ENCODE measurements around the gene SDF4. TPM values are rescaled to one million over a fixed set of nuclear protein-coding genes. Genes with fewer than 3 reads are reported as not detected.
A peak's percentile ranks its signal among the peaks of the same experiment; 100 is the strongest.

The SDF4 gene
- total RNA-seq, 8 experiments from 2014 or later: 53.9 to 202 (median 76.8) TPM

- no peak for ATAC-seq (replicated peaks in 6 of 8)
- H3K4me1 ChIP-seq (replicated peaks in 1 of 2): peaks cover 17 to 48% of the 10 kb centered on the region in 2 donors
- no peak overlapping the region for H3K27ac ChIP-seq
- H3K4me3 ChIP-seq: no peak overlapping the region
- in situ Hi-C loops (cut with MboI; ENCODE audit: low pct_unique_long_range_greater_than_20kb in 2 of 9, low sequenced_read_pairs in 9 of 9, unreplicated experiment in 9 of 9): loop anchor here in 1 of 9 experiments (25.0 kb wide), 1 partner anchor 93 kb away; the partner anchor contains the start of gene UBE2J2
- WGBS, 10 experiments: 67 to 80% methylated on average over 2 to 11 of the region's 32 CpGs; no CpG with 5 or more reads in 8 of the 10 experiments
Observed at GRCh38 chr1:1169429-1170214, 62.2 kb downstream of the SDF4 start.

- in situ Hi-C loops (cut with MboI; ENCODE audit: low pct_unique_long_range_greater_than_20kb in 2 of 9, low sequenced_read_pairs in 9 of 9, unreplicated experiment in 9 of 9): loop anchor here in 1 of 9 experiments (25.0 kb wide), 1 partner anchor 94 kb away; the partner anchor contains the start of gene UBE2J2
- no peak for ATAC-seq (replicated peaks in 6 of 8)
- WGBS, 10 experiments: 8 to 87% (median 61%) methylated on average over 2 to 14 of the region's 37 CpGs; no CpG with 5 or more reads in 6 of the 10 experiments
- no peak overlapping the region for H3K4me3 ChIP-seq
- no peak overlapping the region for H3K27ac ChIP-seq
- peaks cover 12 to 43% of the 10 kb centered on the region in 2 donors for H3K4me1 ChIP-seq (replicated peaks in 1 of 2)
Observed at GRCh38 chr1:1168451-1169411, 63.1 kb downstream of the SDF4 start.

GRCh38 chr1:1167841-1168450 lies 63.9 kb downstream of the SDF4 start:
- WGBS, 10 experiments: 70 to 100% (median 84%) methylated on average over 1 to 8 of the region's 36 CpGs; no CpG with 5 or more reads in 7 of the 10 experiments
- no peak overlapping the region for H3K4me3 ChIP-seq
- ATAC-seq (replicated peaks in 6 of 8): no peak
- in situ Hi-C loops (cut with MboI; ENCODE audit: low pct_unique_long_range_greater_than_20kb in 2 of 9, low sequenced_read_pairs in 9 of 9, unreplicated experiment in 9 of 9): loop anchor here in 1 of 9 experiments (25.0 kb wide), 1 partner anchor 94 kb away; the partner anchor contains the start of gene UBE2J2
- H3K27ac ChIP-seq: no peak overlapping the region
- peaks cover 9 to 35% of the 10 kb centered on the region in 2 donors for H3K4me1 ChIP-seq (replicated peaks in 1 of 2)

- 80 to 90% methylated on average over 2 to 4 of the region's 20 CpGs; no CpG with 5 or more reads in 8 of the 10 experiments for WGBS, 10 experiments
- ATAC-seq (replicated peaks in 6 of 8): peak in 2 of 8 experiments; percentile 22 to 23
- in situ Hi-C loops (cut with MboI; ENCODE audit: low pct_unique_long_range_greater_than_20kb in 2 of 9, low sequenced_read_pairs in 9 of 9, unreplicated experiment in 9 of 9): loop anchor here in 1 of 9 experiments (25.0 kb wide), 1 partner anchor 95 kb away; the partner anchor contains the start of gene UBE2J2
Observed at GRCh38 chr1:1167398-1167821, 64.4 kb downstream of the SDF4 start.

More at GRCh38 chr1:1167398-1167821, 64.4 kb downstream of the SDF4 start:
- H3K27ac ChIP-seq: no peak overlapping the region
- H3K4me1 ChIP-seq (replicated peaks in 1 of 2): peaks cover 9 to 34% of the 10 kb centered on the region in 2 donors
- no peak overlapping the region for H3K4me3 ChIP-seq

Other genes starting within 250 kb of the SDF4 start
- 1 to 10 TPM in 1 of 8 experiments, under 1 TPM in 6, not detected in 1; 0.05 to 1.7 (median 0.20) TPM for gene PERM1, start 249.9 kb downstream of the SDF4 start, total RNA-seq
- 100 to 1,000 TPM in 1 of 8 experiments, 10 to 100 TPM in 4, 1 to 10 TPM in 2, under 1 TPM in 1; 0.45 to 100 (median 43.1) TPM for gene HES4, start 231.9 kb downstream of the SDF4 start, total RNA-seq
- gene ISG15, start 218.5 kb downstream of the SDF4 start, total RNA-seq: 100 to 1,000 TPM in 2 of 8 experiments, 10 to 100 TPM in 6; 18.6 to 398 (median 26.2) TPM
- 100 to 1,000 TPM in 1 of 8 experiments, 10 to 100 TPM in 7; 27.0 to 120 (median 64.2) TPM for gene AGRN, start 211.9 kb downstream of the SDF4 start, total RNA-seq
- under 1 TPM in 4 of 8 experiments, not detected in 4; 0.05 to 0.95 (median 0.13) TPM for gene RNF223, start 157.7 kb downstream of the SDF4 start, total RNA-seq
- gene C1orf159, start 115.9 kb downstream of the SDF4 start, total RNA-seq: 10 to 100 TPM in 3 of 8 experiments, 1 to 10 TPM in 5; 5.8 to 17.9 (median 9.7) TPM
- under 1 TPM in 2 of 8 experiments, not detected in 6; 0.43 to 0.59 TPM for gene TTLL10, start 58.1 kb downstream of the SDF4 start, total RNA-seq
- gene TNFRSF18, start 25.4 kb downstream of the SDF4 start, total RNA-seq: under 1 TPM in 2 of 8 experiments, not detected in 6; 0.24 to 0.49 TPM
- gene TNFRSF4, start 17.8 kb downstream of the SDF4 start, total RNA-seq: under 1 TPM in 6 of 8 experiments, not detected in 2; 0.18 to 1.00 (median 0.25) TPM
- 10 to 100 TPM in 7 of 8 experiments, 1 to 10 TPM in 1; 9.7 to 36.9 (median 19.7) TPM for gene B3GALT6, start 236 bp upstream of the SDF4 start, total RNA-seq
- 1 to 10 TPM in 6 of 8 experiments, under 1 TPM in 1, not detected in 1; 0.99 to 6.1 (median 1.8) TPM for gene C1QTNF12, start 14.7 kb upstream of the SDF4 start, total RNA-seq
- gene UBE2J2, start 41.9 kb upstream of the SDF4 start, total RNA-seq: 10 to 100 TPM; 34.4 to 62.7 (median 46.5) TPM
- 1 to 10 TPM; 1.8 to 6.9 (median 3.2) TPM for gene SCNN1D, start 48.4 kb upstream of the SDF4 start, total RNA-seq
- 10 to 100 TPM; 23.9 to 88.9 (median 48.9) TPM for gene ACAP3, start 75.9 kb upstream of the SDF4 start, total RNA-seq
- gene PUSL1, start 76.6 kb upstream of the SDF4 start, total RNA-seq: 10 to 100 TPM; 12.0 to 45.8 (median 22.4) TPM
- gene INTS11, start 92.7 kb upstream of the SDF4 start, total RNA-seq: 100 to 1,000 TPM in 4 of 8 experiments, 10 to 100 TPM in 4; 67.5 to 142 (median 103) TPM
- 10 to 100 TPM; 11.2 to 22.4 (median 13.4) TPM for gene CPTP, start 92.8 kb upstream of the SDF4 start, total RNA-seq
- 1 to 10 TPM in 6 of 8 experiments, under 1 TPM in 2; 0.65 to 2.3 (median 1.2) TPM for gene TAS1R3, start 99.3 kb upstream of the SDF4 start, total RNA-seq
- 10 to 100 TPM; 47.8 to 81.4 (median 56.8) TPM for gene DVL1, start 117.4 kb upstream of the SDF4 start, total RNA-seq
- 100 to 1,000 TPM in 2 of 8 experiments, 10 to 100 TPM in 6; 13.2 to 115 (median 34.5) TPM for gene MXRA8, start 126.6 kb upstream of the SDF4 start, total RNA-seq
- gene AURKAIP1, start 143.2 kb upstream of the SDF4 start, total RNA-seq: 100 to 1,000 TPM in 7 of 8 experiments, 10 to 100 TPM in 1; 85.0 to 210 (median 152) TPM
- gene CCNL2, start 167.3 kb upstream of the SDF4 start, total RNA-seq: 100 to 1,000 TPM in 7 of 8 experiments, 10 to 100 TPM in 1; 99.6 to 392 (median 163) TPM
- gene MRPL20, start 175.3 kb upstream of the SDF4 start, total RNA-seq: 100 to 1,000 TPM; 127 to 221 (median 160) TPM
- gene ANKRD65, start 189.3 kb upstream of the SDF4 start, total RNA-seq: 1 to 10 TPM in 2 of 8 experiments, under 1 TPM in 6; 0.21 to 1.9 (median 0.61) TPM
- 10 to 100 TPM in 2 of 8 experiments, 1 to 10 TPM in 5, under 1 TPM in 1; 0.51 to 19.5 (median 5.8) TPM for gene VWA1, start 203.7 kb upstream of the SDF4 start, total RNA-seq
- 1 to 10 TPM in 2 of 8 experiments, under 1 TPM in 6; 0.38 to 2.1 (median 0.64) TPM for gene ATAD3C, start 217.7 kb upstream of the SDF4 start, total RNA-seq
- gene ATAD3B, start 239.8 kb upstream of the SDF4 start, total RNA-seq: 10 to 100 TPM; 15.2 to 66.0 (median 32.7) TPM

Data from motor neuron (in vitro differentiated cells).